HG02885 (cell line): ENCODE data around the gene ITCH.
"Not testable (repeated sequence)": the region's sequence is repeated elsewhere in the genome, so short reads cannot be mapped to it uniquely, and the experiment has no call there.

Experiments used
- ATAC-seq: cut with Tn5 transposase; IDR thresholded peaks from one replicate; pipeline ENCODE4 v1.9.1; 2021; ENCODE audit warnings: mild to moderate bottlenecking; ENCODE audit not compliant: unreplicated experiment, poor library complexity

Gene ITCH

GRCh38 chr20:34363062-34363464 lies at the start of gene ITCH:
Gene ITCH, plus strand, starts transcription at chr20:34363273. Its CDS starts 30,539 bp downstream, at chr20:34393812.
- peak; percentile 95 for ATAC-seq

DNA sequence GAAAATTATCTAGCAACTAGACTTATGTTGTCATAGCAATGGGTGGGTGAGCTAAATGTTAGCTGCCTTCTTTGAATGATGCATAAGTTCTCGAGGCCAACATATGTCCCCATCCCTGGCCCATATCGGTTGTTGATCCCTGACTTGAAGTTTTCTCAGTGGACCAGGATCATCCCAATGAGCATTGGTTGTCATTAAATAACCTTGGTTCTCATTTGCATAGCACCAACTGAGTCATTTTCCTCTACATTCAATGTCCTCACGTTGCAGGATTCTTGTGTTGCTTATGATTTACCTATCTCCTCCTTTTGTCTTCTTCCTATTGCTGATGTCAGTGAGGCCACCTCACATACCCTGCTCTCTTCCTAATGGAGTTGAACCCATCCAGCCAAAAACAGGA lies 47.8 kb upstream of the ITCH start:
- no peak for ATAC-seq

GRCh38 chr20:34316196-34316814 lies 46.8 kb upstream of the ITCH start:
- ATAC-seq = no peak

DNA sequence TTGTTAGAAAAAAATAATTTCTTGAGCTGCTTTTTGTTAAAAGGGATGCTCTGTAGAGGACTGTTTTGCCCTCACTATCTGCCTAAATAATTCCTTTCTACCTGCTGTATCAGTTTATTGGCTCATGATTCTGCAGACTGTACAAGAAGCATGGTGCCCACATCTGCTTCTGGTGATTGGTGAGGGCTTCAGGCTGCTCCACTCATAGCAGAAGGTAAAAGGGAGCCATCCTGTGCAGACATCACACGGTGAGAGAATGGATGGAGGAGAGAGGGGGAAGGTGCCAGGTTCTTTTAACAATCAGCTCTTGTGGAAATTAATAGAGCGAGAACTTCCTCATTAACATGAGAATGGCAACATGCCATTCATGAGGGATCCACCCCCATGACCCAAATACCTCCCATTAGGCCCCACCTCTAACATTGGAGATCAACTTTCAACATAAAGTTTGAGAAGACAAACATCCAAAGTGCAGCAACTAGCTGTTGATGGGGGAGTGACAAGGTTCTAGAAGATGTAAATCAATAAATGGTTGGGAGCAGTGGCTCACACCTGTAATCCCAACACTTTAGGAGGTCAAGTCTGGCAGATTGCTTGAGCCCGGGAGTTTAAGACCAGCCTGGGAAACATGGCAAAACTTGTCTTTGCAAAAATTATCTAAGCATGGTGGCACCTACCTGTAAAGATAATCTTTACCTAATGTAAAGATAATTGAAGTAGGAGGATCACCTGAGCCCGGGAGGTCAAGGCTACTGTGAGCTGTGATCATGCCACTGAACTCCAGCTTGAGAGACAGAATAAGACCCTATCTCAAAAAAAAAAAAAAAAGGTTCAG lies 44.2 kb upstream of the ITCH start:
- no peak for ATAC-seq

- no peak for ATAC-seq
Measured at GRCh38 chr20:34320861-34321260, 42.2 kb upstream of the ITCH start.

DNA sequence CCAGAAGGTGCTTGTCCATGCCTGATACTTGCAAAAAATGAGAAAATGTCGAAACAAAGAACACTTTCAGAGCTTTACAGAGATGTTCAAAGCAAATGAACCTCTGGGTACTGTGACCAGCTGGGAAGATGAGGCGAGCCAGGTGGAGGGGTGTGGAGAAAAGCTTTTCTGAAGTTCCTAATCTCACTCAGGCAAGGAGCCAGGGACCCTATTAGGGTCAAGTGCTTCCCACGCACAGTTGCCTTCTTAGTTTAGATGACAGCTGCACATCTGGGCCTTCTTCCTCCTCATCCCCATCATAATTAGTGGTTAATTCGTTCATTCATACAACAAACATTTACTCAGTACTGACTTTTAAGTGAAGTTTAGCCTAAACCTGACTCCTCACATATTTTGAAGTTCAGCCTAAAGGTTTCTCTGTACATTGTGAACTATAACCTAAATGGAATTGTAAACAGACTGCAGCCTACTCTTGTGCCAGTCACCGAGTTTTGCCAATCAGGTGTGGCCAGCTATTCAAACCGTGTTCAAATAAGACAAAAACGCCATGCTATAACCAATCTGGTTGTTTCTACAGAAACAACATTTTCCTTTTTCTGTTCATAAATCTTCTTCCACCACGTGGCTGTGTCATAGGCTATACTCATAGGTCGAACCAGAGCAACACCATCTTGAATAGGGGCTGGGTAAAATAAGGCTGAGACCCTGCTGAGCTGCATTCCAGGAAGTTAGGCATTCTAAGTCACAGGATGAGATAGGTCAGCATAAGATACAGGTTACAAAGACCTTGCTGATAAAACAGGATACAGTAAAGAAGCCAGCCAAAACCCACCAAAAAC lies 40.6 kb upstream of the ITCH start:
- no peak for ATAC-seq

GRCh38 chr20:34324541-34324940 lies 38.5 kb upstream of the ITCH start:
- no peak for ATAC-seq

DNA sequence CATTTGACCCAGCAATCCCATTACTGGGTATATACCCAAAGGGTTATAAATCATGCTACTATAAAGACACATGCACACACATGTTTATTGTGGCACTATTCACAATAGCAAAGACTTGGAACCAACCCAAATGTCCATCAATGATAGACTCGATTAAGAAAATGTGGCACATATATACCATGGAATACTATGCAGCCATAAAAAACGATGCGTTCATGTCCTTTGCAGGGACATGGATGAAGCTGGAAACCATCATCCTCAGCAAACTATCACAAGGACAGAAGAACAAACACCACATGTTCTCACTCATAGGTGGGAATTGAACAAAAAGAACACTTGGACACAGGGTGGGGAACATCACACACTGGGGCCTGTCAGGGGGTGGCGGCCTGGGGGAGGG lies 34.9 kb upstream of the ITCH start:
- not testable (repeated sequence) for ATAC-seq

- no peak for ATAC-seq
Measured at GRCh38 chr20:34328928-34329677, 34.0 kb upstream of the ITCH start.

GRCh38 chr20:34330861-34331544 lies 32.1 kb upstream of the ITCH start:
- not testable (repeated sequence) for ATAC-seq

DNA sequence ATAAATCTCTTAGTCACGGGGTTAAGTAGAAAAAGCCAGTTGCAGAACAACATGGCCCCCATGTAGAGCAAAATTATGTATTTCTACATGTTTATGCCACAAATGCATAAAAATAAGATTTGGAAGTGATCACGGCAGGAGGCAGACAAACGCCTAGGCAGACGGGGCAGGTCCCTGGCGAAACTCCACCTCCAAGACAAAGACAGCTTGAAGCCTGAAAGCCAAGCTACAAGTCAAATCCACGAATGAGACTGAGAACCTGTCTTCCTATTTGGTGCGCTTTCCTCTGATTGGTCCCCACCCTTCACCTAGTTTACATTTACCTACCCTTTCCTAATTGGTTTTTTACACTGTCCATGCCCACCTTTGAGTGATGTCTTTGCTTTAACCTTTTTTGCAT lies 31.2 kb upstream of the ITCH start:
- no peak for ATAC-seq

- no peak for ATAC-seq
Measured at GRCh38 chr20:34332262-34332920, 30.7 kb upstream of the ITCH start.

DNA sequence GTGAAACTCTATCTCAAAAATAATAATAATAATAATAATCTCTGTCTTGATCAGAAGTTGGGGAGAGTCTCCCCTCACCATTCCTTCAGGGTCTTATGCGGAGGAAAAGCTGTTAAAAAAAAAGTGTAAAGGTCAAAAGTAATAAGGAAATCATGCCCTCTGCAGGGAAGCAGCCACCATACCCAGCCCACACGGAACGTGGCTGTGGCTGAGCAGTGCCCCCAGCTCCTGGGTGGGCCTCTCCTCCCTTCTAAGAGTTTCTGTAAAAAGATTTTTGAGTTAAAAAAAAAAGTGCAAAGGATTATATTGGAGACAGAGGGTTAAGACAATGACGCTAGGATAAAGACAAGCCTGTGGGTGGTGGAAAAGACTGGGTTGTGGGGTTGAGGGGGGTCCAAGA lies 29.3 kb upstream of the ITCH start:
- ATAC-seq = no peak

GRCh38 chr20:34334654-34335407 lies 28.2 kb upstream of the ITCH start:
- ATAC-seq = no peak

DNA sequence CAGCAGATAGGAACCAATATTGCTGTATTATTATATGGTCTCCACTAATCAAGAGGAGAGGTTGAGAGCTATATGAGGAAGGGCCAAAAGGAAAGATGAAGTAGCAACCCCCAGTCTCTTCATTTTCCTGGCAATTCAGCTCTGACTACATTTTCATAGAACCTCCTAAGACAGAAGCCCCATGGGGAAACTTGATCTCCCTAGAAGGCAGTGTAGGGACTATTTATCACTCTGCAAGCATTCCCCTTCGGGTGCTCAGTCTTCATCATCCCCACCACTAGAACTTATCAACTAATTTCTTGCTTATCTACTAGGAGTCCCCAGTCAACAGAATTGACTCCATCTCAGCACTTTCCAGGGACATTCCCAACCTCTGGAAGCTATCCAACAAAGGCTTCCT lies 25.5 kb upstream of the ITCH start:
- no peak for ATAC-seq

GRCh38 chr20:34337982-34338726 lies 24.9 kb upstream of the ITCH start:
- peak; percentile 60 for ATAC-seq

GRCh38 chr20:34340726-34341125 lies 22.3 kb upstream of the ITCH start:
- not testable (repeated sequence) for ATAC-seq

DNA sequence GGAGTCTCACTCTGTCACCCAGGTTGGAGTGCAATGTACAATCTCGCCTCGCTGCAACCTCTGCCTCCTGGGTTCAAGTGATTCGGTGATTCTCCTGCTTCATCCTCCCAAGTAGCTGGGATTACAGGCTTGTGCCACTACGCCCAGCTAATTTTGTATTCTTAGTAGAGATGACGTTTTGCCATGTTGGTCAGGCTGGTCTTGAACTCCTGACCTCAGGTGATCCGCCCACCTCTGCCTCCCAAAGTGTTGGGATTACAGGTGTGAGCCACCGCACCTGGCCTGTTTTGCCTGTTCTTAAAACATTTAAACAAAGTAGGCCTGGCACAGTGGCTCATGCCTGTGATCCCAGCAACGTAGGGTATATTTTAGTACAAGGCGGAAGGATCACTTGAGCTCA lies 21.9 kb upstream of the ITCH start:
- ATAC-seq = not testable (repeated sequence)
